Measurements from ENCODE around the gene FSTL4.

DNA sequence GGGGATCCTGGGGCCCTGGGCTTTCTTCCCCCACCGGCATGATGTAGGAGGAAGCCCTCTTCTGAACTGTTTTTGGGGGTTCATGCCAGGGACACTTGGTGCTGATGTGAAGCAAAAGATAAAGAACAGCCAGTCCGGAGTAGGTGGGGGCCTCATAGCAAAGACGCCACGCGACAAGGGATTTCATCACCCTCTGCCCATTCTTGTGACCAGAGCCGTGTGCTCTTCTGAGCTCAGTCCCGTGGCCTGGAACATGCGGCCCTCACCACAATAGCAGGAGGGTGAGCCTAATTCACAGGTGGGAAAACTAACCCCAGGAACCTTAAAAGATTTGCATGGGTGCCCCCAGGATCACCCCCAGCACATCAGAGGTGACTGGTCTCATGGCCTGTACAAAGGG is 334.6 kb downstream of the FSTL4 start:
- TF ChIP-seq, protein P1, sequence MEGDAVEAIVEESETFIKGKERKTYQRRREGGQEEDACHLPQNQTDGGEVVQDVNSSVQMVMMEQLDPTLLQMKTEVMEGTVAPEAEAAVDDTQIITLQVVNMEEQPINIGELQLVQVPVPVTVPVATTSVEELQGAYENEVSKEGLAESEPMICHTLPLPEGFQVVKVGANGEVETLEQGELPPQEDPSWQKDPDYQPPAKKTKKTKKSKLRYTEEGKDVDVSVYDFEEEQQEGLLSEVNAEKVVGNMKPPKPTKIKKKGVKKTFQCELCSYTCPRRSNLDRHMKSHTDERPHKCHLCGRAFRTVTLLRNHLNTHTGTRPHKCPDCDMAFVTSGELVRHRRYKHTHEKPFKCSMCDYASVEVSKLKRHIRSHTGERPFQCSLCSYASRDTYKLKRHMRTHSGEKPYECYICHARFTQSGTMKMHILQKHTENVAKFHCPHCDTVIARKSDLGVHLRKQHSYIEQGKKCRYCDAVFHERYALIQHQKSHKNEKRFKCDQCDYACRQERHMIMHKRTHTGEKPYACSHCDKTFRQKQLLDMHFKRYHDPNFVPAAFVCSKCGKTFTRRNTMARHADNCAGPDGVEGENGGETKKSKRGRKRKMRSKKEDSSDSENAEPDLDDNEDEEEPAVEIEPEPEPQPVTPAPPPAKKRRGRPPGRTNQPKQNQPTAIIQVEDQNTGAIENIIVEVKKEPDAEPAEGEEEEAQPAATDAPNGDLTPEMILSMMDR (IDR thresholded peaks at IDR 0.05; ENCODE audit: borderline replicate concordance, extremely low read depth, low read length, poor library complexity, severe bottlenecking): no peak
- TF ChIP-seq EZH2 (IDR thresholded peaks at IDR 0.05; ENCODE audit: borderline replicate concordance, low read depth, low read length, severe bottlenecking): no peak
